Mesendoderm (in vitro differentiated cells): Measurements from ENCODE around the gene MCOLN1.

Source experiments
- DNase-seq: peaks from one replicate; pipeline ENCODE4 v3.0.0; 2013
- H2AK5ac ChIP-seq: 2 replicates; pipeline ENCODE4 v1.6.1; 2013; ENCODE audit warnings: low read length, inconsistent platforms
- H2BK120ac ChIP-seq: 2 replicates; pipeline ENCODE4 v1.6.1; 2013; ENCODE audit warnings: low read depth, mild to moderate bottlenecking, low read length, moderate library complexity, mixed read lengths
- H2BK15ac ChIP-seq: replicated peaks from 2 replicates; pipeline ENCODE4 v1.6.1; 2013; ENCODE audit warnings: low read depth, mild to moderate bottlenecking, moderate library complexity
- H2BK5ac ChIP-seq: 2 replicates; pipeline ENCODE4 v1.6.1; 2013; ENCODE audit warnings: low read length, inconsistent platforms
- H3K18ac ChIP-seq: 2 replicates; pipeline ENCODE4 v1.6.1; 2013; ENCODE audit warnings: mild to moderate bottlenecking, low read length, mixed read lengths
- H3K23ac ChIP-seq: one replicate; pipeline ENCODE4 v1.6.1; 2013; ENCODE audit warnings: low read length
- H3K27ac ChIP-seq: 2 replicates; pipeline ENCODE4 v1.5.1; 2013; ENCODE audit warnings: low read depth, mild to moderate bottlenecking, inconsistent platforms, low read length, moderate library complexity
- H3K27me3 ChIP-seq: 2 replicates; pipeline ENCODE4 v1.6.1; 2013; ENCODE audit warnings: low read length, control low read depth, mild to moderate bottlenecking, inconsistent platforms; ENCODE audit not compliant: insufficient read depth, poor library complexity
- H3K36me3 ChIP-seq: 2 replicates; pipeline ENCODE4 v1.6.1; 2013; ENCODE audit warnings: low read length, inconsistent platforms; ENCODE audit not compliant: control insufficient read depth, insufficient read depth
- H3K4ac ChIP-seq: one replicate; pipeline ENCODE4 v1.6.1; 2013; ENCODE audit warnings: low read depth, mild to moderate bottlenecking, low read length, moderate library complexity
- H3K4me1 ChIP-seq: 2 replicates; pipeline ENCODE4 v1.6.1; 2013; ENCODE audit warnings: low read depth, low read length, inconsistent platforms; ENCODE audit not compliant: control insufficient read depth
- H3K4me2 ChIP-seq: 2 replicates; pipeline ENCODE4 v1.6.1; 2013; ENCODE audit warnings: low read length
- H3K4me3 ChIP-seq: 2 replicates; pipeline ENCODE4 v1.5.1; 2013; ENCODE audit warnings: mild to moderate bottlenecking, low read length
- H3K56ac ChIP-seq: one replicate; pipeline ENCODE4 v1.6.1; 2013; ENCODE audit warnings: low read length
- H3K79me1 ChIP-seq: 2 replicates; pipeline ENCODE4 v1.6.1; 2013; ENCODE audit warnings: low read length, inconsistent platforms
- H3K79me2 ChIP-seq: 2 replicates; pipeline ENCODE4 v1.6.1; 2013; ENCODE audit warnings: mild to moderate bottlenecking, low read length; ENCODE audit not compliant: control insufficient read depth, insufficient read depth
- H3K9ac ChIP-seq: 2 replicates; pipeline ENCODE4 v1.6.1; 2013; ENCODE audit warnings: low read length, inconsistent platforms
- H4K5ac ChIP-seq: one replicate; pipeline ENCODE4 v1.6.1; 2013; ENCODE audit warnings: low read length
- H4K8ac ChIP-seq: one replicate; pipeline ENCODE4 v1.6.1; 2013; ENCODE audit warnings: low read depth, mild to moderate bottlenecking, control low read depth, low read length, moderate library complexity
- WGBS: extraction: QIAGEN DNeasy Blood & Tissue Kit; methylation state at CpG from one replicate; pipeline ENCODE4 v1.1.7; 2013; ENCODE audit warnings: low lambda C conversion rate, missing lambda C conversion rate; ENCODE audit not compliant: insufficient coverage; ENCODE audit errors: extremely low coverage; 5-methylcytosine and 5-hydroxymethylcytosine counted together

The MCOLN1 gene

GRCh38 chr19:7516333-7516732 is 6.1 kb upstream of the MCOLN1 start:
- peak overlapping the region; percentile 75 for H3K56ac ChIP-seq
- no peak overlapping the region for H2BK5ac ChIP-seq
- H3K36me3 ChIP-seq = no peaks in the 10 kb centered on the region
- no CpG with 5 or more reads among the region's 28 CpGs for WGBS
- no peaks in the 10 kb centered on the region for H3K27me3 ChIP-seq
- H3K18ac ChIP-seq = peak overlapping the region; percentile 98
- peaks cover 3% of the 10 kb centered on the region for H3K79me1 ChIP-seq
- H4K8ac ChIP-seq = peak overlapping the region; percentile 96
- H2BK15ac ChIP-seq = no peak overlapping the region
- H3K9ac ChIP-seq = peak overlapping the region; percentile 79
- no peak overlapping the region for H4K5ac ChIP-seq
- peak overlapping the region; percentile 46 for H2BK120ac ChIP-seq
- H3K4ac ChIP-seq = peak overlapping the region; percentile 83
- no peak overlapping the region for H3K23ac ChIP-seq
- H3K27ac ChIP-seq = no peak overlapping the region
- DNase-seq = no peak
- H2AK5ac ChIP-seq = no peak overlapping the region
- peak overlapping the region; percentile 6 for H3K4me3 ChIP-seq
- peak overlapping the region; percentile 38 for H3K4me2 ChIP-seq
- peaks cover 3% of the 10 kb centered on the region for H3K4me1 ChIP-seq
- no peaks in the 10 kb centered on the region for H3K79me2 ChIP-seq

GRCh38 chr19:7516878-7517277 is 5.5 kb upstream of the MCOLN1 start:
- H3K4me1 ChIP-seq = peaks cover 3% of the 10 kb centered on the region
- no peak overlapping the region for H3K23ac ChIP-seq
- no peaks in the 10 kb centered on the region for H3K36me3 ChIP-seq
- peaks cover 3% of the 10 kb centered on the region for H3K79me1 ChIP-seq
- H4K8ac ChIP-seq = no peak overlapping the region
- no peaks in the 10 kb centered on the region for H3K79me2 ChIP-seq
- peak overlapping the region; percentile 79 for H3K9ac ChIP-seq
- H3K27ac ChIP-seq = no peak overlapping the region
- H2AK5ac ChIP-seq = no peak overlapping the region
- no peak overlapping the region for H2BK120ac ChIP-seq
- H3K18ac ChIP-seq = peak overlapping the region; percentile 98
- DNase-seq = no peak
- H2BK15ac ChIP-seq = no peak overlapping the region
- H3K56ac ChIP-seq = peak overlapping the region; percentile 75
- no peak overlapping the region for H2BK5ac ChIP-seq
- peak overlapping the region; percentile 6 for H3K4me3 ChIP-seq
- no CpG with 5 or more reads among the region's 4 CpGs for WGBS
- H3K4me2 ChIP-seq = peak overlapping the region; percentile 38
- peak overlapping the region; percentile 83 for H3K4ac ChIP-seq
- H4K5ac ChIP-seq = no peak overlapping the region
- no peaks in the 10 kb centered on the region for H3K27me3 ChIP-seq

- no peak overlapping the region for H2BK15ac ChIP-seq
- DNase-seq = no peak
- H3K4ac ChIP-seq = no peak overlapping the region
- no peaks in the 10 kb centered on the region for H3K27me3 ChIP-seq
- H2BK5ac ChIP-seq = no peak overlapping the region
- H3K4me1 ChIP-seq = peaks cover 6% of the 10 kb centered on the region
- no peak overlapping the region for H2AK5ac ChIP-seq
- no peak overlapping the region for H2BK120ac ChIP-seq
- no peak overlapping the region for H4K5ac ChIP-seq
- no peak overlapping the region for H4K8ac ChIP-seq
- H3K79me1 ChIP-seq = peaks cover 3% of the 10 kb centered on the region
- H3K27ac ChIP-seq = no peak overlapping the region
- H3K36me3 ChIP-seq = no peaks in the 10 kb centered on the region
- H3K79me2 ChIP-seq = no peaks in the 10 kb centered on the region
- no peak overlapping the region for H3K4me2 ChIP-seq
- H3K18ac ChIP-seq = no peak overlapping the region
- no peak overlapping the region for H3K56ac ChIP-seq
- H3K9ac ChIP-seq = no peak overlapping the region
- H3K23ac ChIP-seq = no peak overlapping the region
- H3K4me3 ChIP-seq = no peak overlapping the region
- WGBS = no CpG with 5 or more reads among the region's 74 CpGs
These were observed 2.9 kb upstream of the MCOLN1 start for GRCh38 chr19:7519361-7520130.

DNA sequence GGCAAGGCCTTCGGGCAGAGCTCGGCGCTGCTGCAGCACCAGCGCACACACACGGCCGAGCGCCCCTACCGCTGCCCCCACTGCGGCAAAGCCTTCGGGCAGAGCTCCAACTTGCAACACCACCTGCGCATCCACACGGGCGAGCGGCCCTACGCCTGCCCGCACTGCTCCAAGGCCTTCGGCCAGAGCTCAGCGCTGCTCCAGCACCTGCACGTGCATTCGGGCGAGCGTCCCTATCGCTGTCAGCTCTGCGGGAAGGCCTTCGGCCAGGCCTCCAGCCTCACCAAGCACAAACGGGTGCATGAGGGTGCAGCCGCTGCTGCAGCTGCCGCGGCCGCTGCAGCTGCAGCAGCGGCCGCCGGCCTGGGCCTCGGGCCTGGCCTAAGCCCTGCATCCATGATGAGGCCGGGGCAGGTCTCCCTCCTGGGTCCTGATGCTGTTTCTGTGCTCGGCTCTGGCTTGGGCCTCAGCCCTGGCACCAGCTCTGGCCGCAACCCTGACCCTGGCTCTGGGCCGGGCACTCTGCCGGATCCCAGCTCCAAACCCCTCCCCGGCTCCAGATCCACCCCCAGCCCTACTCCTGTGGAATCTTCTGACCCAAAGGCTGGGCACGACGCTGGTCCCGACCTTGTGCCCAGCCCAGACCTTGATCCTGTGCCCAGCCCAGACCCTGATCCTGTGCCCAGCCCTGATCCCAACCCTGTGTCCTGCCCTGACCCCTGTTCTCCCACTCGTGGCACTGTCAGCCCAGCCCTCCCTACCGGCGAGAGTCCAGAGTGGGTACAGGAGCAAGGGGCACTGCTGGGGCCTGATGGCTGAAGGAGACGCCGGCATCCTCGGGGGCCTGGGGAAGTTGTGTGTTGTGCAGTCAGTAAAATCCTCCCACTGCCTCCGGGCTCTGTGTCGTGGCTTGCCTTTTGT is 2.0 kb upstream of the MCOLN1 start:
- no peak overlapping the region for H2BK120ac ChIP-seq
- H2AK5ac ChIP-seq = no peak overlapping the region
- no peaks in the 10 kb centered on the region for H3K79me2 ChIP-seq
- H3K4me3 ChIP-seq = no peak overlapping the region
- H3K56ac ChIP-seq = no peak overlapping the region
- no peak overlapping the region for H3K4ac ChIP-seq
- H3K23ac ChIP-seq = no peak overlapping the region
- no peaks in the 10 kb centered on the region for H3K27me3 ChIP-seq
- no peak overlapping the region for H3K27ac ChIP-seq
- H2BK5ac ChIP-seq = no peak overlapping the region
- no peaks in the 10 kb centered on the region for H3K36me3 ChIP-seq
- no peak overlapping the region for H4K8ac ChIP-seq
- DNase-seq = no peak
- H2BK15ac ChIP-seq = no peak overlapping the region
- peaks cover 3% of the 10 kb centered on the region for H3K79me1 ChIP-seq
- H3K9ac ChIP-seq = no peak overlapping the region
- peaks cover 4% of the 10 kb centered on the region for H3K4me1 ChIP-seq
- H4K5ac ChIP-seq = no peak overlapping the region
- H3K18ac ChIP-seq = no peak overlapping the region
- H3K4me2 ChIP-seq = no peak overlapping the region
- WGBS = no CpG with 5 or more reads among the region's 51 CpGs

GRCh38 chr19:7521551-7522071 is 813 bp upstream of the MCOLN1 start:
- H3K9ac ChIP-seq = peak overlapping the region; percentile 67
- H2BK120ac ChIP-seq = no peak overlapping the region
- no peaks in the 10 kb centered on the region for H3K79me2 ChIP-seq
- no peak overlapping the region for H3K18ac ChIP-seq
- H3K4me1 ChIP-seq = peaks cover 3% of the 10 kb centered on the region
- no peaks in the 10 kb centered on the region for H3K27me3 ChIP-seq
- no peaks in the 10 kb centered on the region for H3K36me3 ChIP-seq
- H2AK5ac ChIP-seq = no peak overlapping the region
- H3K56ac ChIP-seq = peak overlapping the region; percentile 86
- no peak overlapping the region for H2BK15ac ChIP-seq
- H3K79me1 ChIP-seq = peaks cover 3% of the 10 kb centered on the region
- no peak overlapping the region for H4K5ac ChIP-seq
- no peak overlapping the region for H3K4ac ChIP-seq
- peak overlapping the region; percentile 61 for H3K4me2 ChIP-seq
- H4K8ac ChIP-seq = no peak overlapping the region
- no peak overlapping the region for H3K27ac ChIP-seq
- no peak overlapping the region for H3K4me3 ChIP-seq
- H2BK5ac ChIP-seq = no peak overlapping the region
- DNase-seq = peak; percentile 34
- no peak overlapping the region for H3K23ac ChIP-seq
- no CpG with 5 or more reads among the region's 10 CpGs for WGBS
